A673 (cell line): ENCODE measurements around the gene GRIPAP1. TPM values are rescaled to one million over a fixed set of nuclear protein-coding genes. Genes with fewer than 3 reads are reported as not detected.

Source experiments
- BruUV-seq: library from RNA; stranded (reverse); fragments of 400-500 nt; replicated peaks from 2 replicates; lab custom pipeline; 2021; lab: Mats Ljungman, UMichigan
- CTCF ChIA-PET: fragments of 300-600 bp; sonication (Branson Sonifier 250); formaldehyde crosslinking; loops from one replicate; lab custom pipeline; 2022; ENCODE audit warnings: antibody characterized with exemption; lab: Charles Lee
- POLR2A ChIA-PET: fragments of 300-600 bp; sonication (Branson Sonifier 250); formaldehyde crosslinking; loops from one replicate; lab custom pipeline; 2022; ENCODE audit warnings: antibody characterized with exemption; ENCODE audit not compliant: low non-redundant PET; lab: Charles Lee
- DNase-seq: peaks from one replicate; pipeline ENCODE4 v3.0.0-alpha.2; 2015; ENCODE audit warnings: low spot score
- H3K27ac ChIP-seq: fragments of 200-600 bp; sonication (generic); 2 replicates; pipeline ENCODE4 v1.5.1; 2016; ENCODE audit warnings: mixed run types, low read depth, mild to moderate bottlenecking, mixed read lengths, antibody characterized with exemption, low read length; ENCODE audit not compliant: poor library complexity, severe bottlenecking
- H3K27me3 ChIP-seq: fragments of 200-600 bp; sonication (generic); replicated peaks from 2 replicates; pipeline ENCODE4 v1.6.1; 2017; ENCODE audit warnings: mixed run types, low read depth, mild to moderate bottlenecking, mixed read lengths, antibody characterized with exemption, low read length; ENCODE audit not compliant: insufficient read depth, poor library complexity
- H3K36me3 ChIP-seq: fragments of 200-600 bp; sonication (generic); 2 replicates; pipeline ENCODE4 v1.6.1; 2016; ENCODE audit warnings: mixed run types, mild to moderate bottlenecking, mixed read lengths, antibody characterized with exemption, low read length; ENCODE audit not compliant: insufficient read depth, poor library complexity, severe bottlenecking
- H3K4me1 ChIP-seq: fragments of 200-600 bp; sonication (generic); 2 replicates; pipeline ENCODE4 v1.6.1; 2017; ENCODE audit warnings: mixed run types, mild to moderate bottlenecking, mixed read lengths, antibody characterized with exemption, low read length; ENCODE audit not compliant: insufficient read depth, poor library complexity, severe bottlenecking
- H3K4me3 ChIP-seq: fragments of 200-600 bp; sonication (generic); 2 replicates; pipeline ENCODE4 v1.5.1; 2016; ENCODE audit warnings: low read depth, mixed run types, mild to moderate bottlenecking, mixed read lengths, low read length; ENCODE audit not compliant: poor library complexity, severe bottlenecking
- H3K9me3 ChIP-seq: fragments of 200-600 bp; sonication (generic); 2 replicates; pipeline ENCODE4 v1.6.1; 2016; ENCODE audit warnings: mixed run types, low read depth, mild to moderate bottlenecking, mixed read lengths, antibody characterized with exemption, low read length; ENCODE audit not compliant: poor library complexity, severe bottlenecking
- EZH2 ChIP-seq: fragments of 200-600 bp; sonication (generic); IDR thresholded peaks from 2 replicates; pipeline ENCODE4 v1.6.1; 2017; ENCODE audit warnings: borderline replicate concordance, low read depth, mild to moderate bottlenecking, mixed read lengths, antibody characterized with exemption, low read length; ENCODE audit not compliant: poor library complexity, severe bottlenecking
- intact Hi-C: fragments of 100-400 bp; cut with micrococcal nuclease; formaldehyde crosslinking; loops from one replicate; pipeline ENCODE4 v1.10.0; 2022; ENCODE audit not compliant: unreplicated experiment
- total RNA-seq: library from RNA; stranded (reverse); gene quantifications from 2 replicates; pipeline ENCODE4 v1.2.3, GENCODE V29; 2021
- TF ChIP-seq, protein P1 (sequence below): fragments of 300-800, 200-600 bp; sonication (generic); conservative IDR thresholded peaks from 2 replicates; pipeline ENCODE4 v1.5.1; 2017; ENCODE audit warnings: low read depth, mild to moderate bottlenecking, antibody characterized with exemption, low read length, moderate library complexity, mixed read lengths

The GRIPAP1 gene
- total RNA-seq, 1 experiment from 2014 or later: 64.0 TPM

- Histone ChIP-seq H3K27me3 (no peaks in the 10 kb centered on the region), H3K36me3 (peaks cover 3% of the 10 kb centered on the region), H3K4me3 (no peak overlapping the region), H3K4me1 (no peaks in the 10 kb centered on the region), H3K27ac (no peak overlapping the region), H3K9me3 (no peaks in the 10 kb centered on the region)
- intact Hi-C loops: loop anchor here (10.0 kb wide), 1 partner anchor 135 kb away; the partner anchor contains the start of gene HDAC6
- TF ChIP-seq, protein P1, sequence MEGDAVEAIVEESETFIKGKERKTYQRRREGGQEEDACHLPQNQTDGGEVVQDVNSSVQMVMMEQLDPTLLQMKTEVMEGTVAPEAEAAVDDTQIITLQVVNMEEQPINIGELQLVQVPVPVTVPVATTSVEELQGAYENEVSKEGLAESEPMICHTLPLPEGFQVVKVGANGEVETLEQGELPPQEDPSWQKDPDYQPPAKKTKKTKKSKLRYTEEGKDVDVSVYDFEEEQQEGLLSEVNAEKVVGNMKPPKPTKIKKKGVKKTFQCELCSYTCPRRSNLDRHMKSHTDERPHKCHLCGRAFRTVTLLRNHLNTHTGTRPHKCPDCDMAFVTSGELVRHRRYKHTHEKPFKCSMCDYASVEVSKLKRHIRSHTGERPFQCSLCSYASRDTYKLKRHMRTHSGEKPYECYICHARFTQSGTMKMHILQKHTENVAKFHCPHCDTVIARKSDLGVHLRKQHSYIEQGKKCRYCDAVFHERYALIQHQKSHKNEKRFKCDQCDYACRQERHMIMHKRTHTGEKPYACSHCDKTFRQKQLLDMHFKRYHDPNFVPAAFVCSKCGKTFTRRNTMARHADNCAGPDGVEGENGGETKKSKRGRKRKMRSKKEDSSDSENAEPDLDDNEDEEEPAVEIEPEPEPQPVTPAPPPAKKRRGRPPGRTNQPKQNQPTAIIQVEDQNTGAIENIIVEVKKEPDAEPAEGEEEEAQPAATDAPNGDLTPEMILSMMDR: no peak
- TF ChIP-seq EZH2: no peak
- BruUV-seq: no TSS peak
- ChIA-PET POLR2A (no interaction called here), CTCF (no interaction called here)
- DNase-seq: no peak
Measured at GRCh38 chrX:48939524-48940228, 62.4 kb downstream of the GRIPAP1 start.

DNA sequence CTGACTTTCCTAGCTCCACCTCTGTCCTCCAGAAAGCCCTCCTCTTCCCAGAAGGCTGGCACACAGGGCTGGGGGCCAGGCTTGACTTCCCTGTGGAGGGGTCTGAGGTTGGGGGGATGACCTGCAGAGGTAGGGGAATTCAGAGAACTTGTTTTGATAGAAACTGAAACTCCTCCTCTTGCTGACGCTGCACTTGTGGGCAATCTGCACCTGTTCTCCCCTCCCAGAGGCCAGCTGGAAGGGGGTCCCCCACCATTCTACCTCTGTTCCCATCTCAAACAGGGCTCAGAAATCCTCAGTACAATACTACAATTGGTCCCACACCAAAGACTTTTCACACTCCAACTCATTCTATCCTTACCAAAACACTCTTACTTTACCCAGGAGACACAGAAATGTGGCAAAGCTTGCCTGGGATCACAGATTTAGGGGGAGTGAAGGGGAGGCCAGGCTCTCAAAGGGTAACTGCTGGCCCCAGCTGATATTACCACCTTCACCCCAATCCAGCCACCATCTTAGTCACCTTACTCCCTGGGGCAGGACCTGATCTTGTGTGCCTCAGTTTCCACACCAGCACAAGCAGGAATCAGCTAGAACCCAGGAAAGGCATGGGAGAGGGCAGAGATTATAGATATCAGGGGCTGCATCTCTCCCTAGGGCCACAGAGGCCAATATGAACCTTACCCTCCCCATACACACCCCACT, 63.2 kb downstream of the GRIPAP1 start:
- ChIA-PET CTCF (no interaction called here), POLR2A (no interaction called here)
- Histone ChIP-seq H3K4me3 (no peak overlapping the region), H3K4me1 (no peaks in the 10 kb centered on the region), H3K27me3 (no peaks in the 10 kb centered on the region), H3K9me3 (no peaks in the 10 kb centered on the region), H3K36me3 (peaks cover 9% of the 10 kb centered on the region), H3K27ac (no peak overlapping the region)
- intact Hi-C loops: no loop called here
- BruUV-seq: no TSS peak
- TF ChIP-seq, protein P1: no peak
- no peak for TF ChIP-seq EZH2
- no peak for DNase-seq

- intact Hi-C loops: no loop called here
- Histone ChIP-seq H3K9me3 (no peaks in the 10 kb centered on the region), H3K36me3 (peaks cover 17% of the 10 kb centered on the region), H3K4me1 (no peaks in the 10 kb centered on the region), H3K27me3 (no peaks in the 10 kb centered on the region), H3K4me3 (no peak overlapping the region), H3K27ac (no peak overlapping the region)
- POLR2A ChIA-PET: interaction anchor here (0.6 kb wide), 1 partner anchor 103 kb away, joined by 4 read pairs; no protein-coding TSS in a partner anchor
- no peak for DNase-seq
- BruUV-seq: no TSS peak
- CTCF ChIA-PET: no interaction called here
- TF ChIP-seq, protein P1: no peak
- no peak for TF ChIP-seq EZH2
Measured at GRCh38 chrX:48937054-48937907, 64.8 kb downstream of the GRIPAP1 start.
